22Rv1 (cell line): ENCODE results near the gene MTRFR.

Source experiments
- CTCF ChIP-seq: fragments of 450-650 bp; IDR thresholded peaks from 2 replicates; pipeline ENCODE4 v1.5.1; 2017; ENCODE audit warnings: mild to moderate bottlenecking
- ZFX ChIP-seq: fragments of 450-650 bp; IDR thresholded peaks from 2 replicates; pipeline ENCODE4 v1.6.1; 2017; ENCODE audit warnings: antibody characterized with exemption, borderline replicate concordance

- TF ChIP-seq CTCF (peak; percentile 68), ZFX (no peak)
These were observed 5.1 kb downstream of the MTRFR start for GRCh38 chr12:123238330-123238682.
